GM23248 (cell line): Measurements from ENCODE around the gene ANKRD6.

Source experiments
- EZH2 ChIP-seq: fragments of 200-600 bp; sonication (generic); IDR thresholded peaks from 2 replicates; pipeline ENCODE4 v1.6.1; 2018; ENCODE audit warnings: antibody characterized with exemption, mild to moderate bottlenecking; ENCODE audit not compliant: insufficient read depth, poor library complexity, severe bottlenecking
- EZH2phosphoT487 ChIP-seq: fragments of 200-600 bp; sonication (generic); IDR thresholded peaks from 2 replicates; pipeline ENCODE4 v1.6.1; 2018; ENCODE audit warnings: antibody characterized with exemption, moderate library complexity, mild to moderate bottlenecking, low read depth; ENCODE audit not compliant: insufficient read depth

DNA sequence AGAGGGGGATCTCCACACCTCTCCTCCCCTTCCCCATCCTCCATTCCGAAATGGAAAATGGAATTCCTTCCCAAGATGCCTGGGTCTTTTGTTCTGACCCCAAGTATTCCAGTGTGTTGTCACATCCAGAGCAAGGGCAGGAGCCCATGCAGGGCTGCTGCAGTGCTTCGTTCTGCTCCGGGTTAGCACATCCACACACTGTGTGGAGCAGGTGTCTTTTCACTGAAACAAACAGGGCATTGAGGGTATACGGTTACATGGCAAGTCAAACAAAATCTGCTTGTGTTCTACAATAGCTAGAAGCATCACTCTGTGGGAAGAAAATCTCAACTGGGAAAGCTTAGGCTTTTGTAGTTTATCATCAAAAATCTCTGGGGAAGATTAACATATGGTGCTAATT lies 148.7 kb downstream of the ANKRD6 start:
- TF ChIP-seq EZH2 (no peak), EZH2phosphoT487 (no peak)
